Epithelial cell of proximal tubule (primary cell): Measurements from ENCODE around the gene AKAP13. TPM values are rescaled to one million over a fixed set of nuclear protein-coding genes. Genes with fewer than 3 reads are reported as not detected.

ENCODE experiments used
- DNase-seq: peaks from one replicate; pipeline ENCODE4 v3.0.0-alpha.2; 2011; ENCODE audit warnings: low read depth
- H3K4me3 ChIP-seq: 2 replicates; pipeline ENCODE4 v1.5.1; 2011; ENCODE audit warnings: low read depth, mild to moderate bottlenecking, low read length
- CTCF ChIP-seq: conservative IDR thresholded peaks from 2 replicates; pipeline ENCODE4 v1.5.1; 2012; ENCODE audit warnings: low read depth, mild to moderate bottlenecking, low read length
- total RNA-seq: library from RNA; depleted of rRNA; stranded (reverse); fragments of >200 nt; gene quantifications from 2 replicates; pipeline ENCODE4 v1.2.3, GENCODE V29; 2015

AKAP13 gene
- total RNA-seq, 1 donor from 2014 or later: 40.9 TPM

GRCh38 chr15:85702321-85703101 is 322.1 kb downstream of the AKAP13 start:
- TF ChIP-seq CTCF: no peak
- H3K4me3 ChIP-seq: no peak overlapping the region
- DNase-seq: no peak

- DNase-seq: no peak
- no peak for TF ChIP-seq CTCF
- H3K4me3 ChIP-seq: no peak overlapping the region
Observed at GRCh38 chr15:85704066-85704465, 323.7 kb downstream of the AKAP13 start.

- DNase-seq: no peak
- TF ChIP-seq CTCF: no peak
- H3K4me3 ChIP-seq: no peak overlapping the region
Observed at GRCh38 chr15:85704720-85705429, 324.5 kb downstream of the AKAP13 start.

GRCh38 chr15:85706779-85707518 is 326.5 kb downstream of the AKAP13 start:
- DNase-seq: no peak
- no peak for TF ChIP-seq CTCF
- H3K4me3 ChIP-seq: peak overlapping the region; percentile 20

GRCh38 chr15:85707519-85708338 is 327.3 kb downstream of the AKAP13 start:
- TF ChIP-seq CTCF: no peak
- DNase-seq: no peak
- peak overlapping the region; percentile 20 for H3K4me3 ChIP-seq

- TF ChIP-seq CTCF: no peak
- no peak for DNase-seq
- no peak overlapping the region for H3K4me3 ChIP-seq
Observed at GRCh38 chr15:85708402-85708941, 328.1 kb downstream of the AKAP13 start.
